Thoracic aorta (tissue), 2 donors: ENCODE measurements around the gene HSF5. TPM values are rescaled to one million over a fixed set of nuclear protein-coding genes. Genes with fewer than 3 reads are reported as not detected.

Source experiments
- ATAC-seq: fragments of 150-250 bp; one replicate; pipeline ENCODE4 v1.8.0; 2017; ENCODE audit warnings: low read depth; ENCODE audit not compliant: insufficient number of reproducible peaks, low FRiP score
- DNase-seq: peaks from one replicate; pipeline ENCODE4 v3.0.0-alpha.2; 2020; ENCODE audit warnings: low spot score
- H3K27ac ChIP-seq, 2 donors: fragments of 200-600 bp; sonication (generic); 1 replicate in 1 of 2; 2 replicates in 1 of 2; pipeline ENCODE4 v1.5.1; 2016; ENCODE audit warnings: mild to moderate bottlenecking in 2 of 2, moderate library complexity in 2 of 2
- H3K27me3 ChIP-seq: fragments of 200-600 bp; sonication (generic); replicated peaks from 2 replicates; pipeline ENCODE4 v1.6.0; 2016; ENCODE audit warnings: mild to moderate bottlenecking; ENCODE audit not compliant: insufficient read depth
- H3K36me3 ChIP-seq: fragments of 200-600 bp; sonication (generic); one replicate; pipeline ENCODE4 v1.5.1; 2016
- H3K4me1 ChIP-seq, 2 donors: fragments of 200-600 bp; sonication (generic); 1 replicate in 1 of 2; 2 replicates in 1 of 2; pipeline versions ENCODE4 v1.5.1 to v1.6.0; 2016; ENCODE audit warnings: low read depth in 2 of 2, mild to moderate bottlenecking in 1 of 2; ENCODE audit not compliant: control insufficient read depth in 1 of 2
- H3K4me3 ChIP-seq: fragments of 200-600 bp; sonication (generic); 2 replicates; pipeline ENCODE4 v1.5.1; 2016; ENCODE audit warnings: mild to moderate bottlenecking
- H3K9me3 ChIP-seq: fragments of 200-600 bp; sonication (generic); 2 replicates; pipeline ENCODE4 v1.5.1; 2016
- total RNA-seq, 2 donors: library from RNA; depleted of rRNA; stranded (reverse); fragments of >200 nt; gene quantifications; one replicate each; pipeline versions ENCODE4 v1.1.0 to v1.2.3, GENCODE V29; 2016
- TF ChIP-seq, protein P1 (sequence below): fragments of 200-600 bp; sonication (generic); IDR thresholded peaks from one replicate; pipeline ENCODE4 v1.5.1; 2019; ENCODE audit warnings: antibody characterized with exemption

The HSF5 gene
- total RNA-seq, 2 donors from 2014 or later = 0.14 TPM; not detected in 1

DNA sequence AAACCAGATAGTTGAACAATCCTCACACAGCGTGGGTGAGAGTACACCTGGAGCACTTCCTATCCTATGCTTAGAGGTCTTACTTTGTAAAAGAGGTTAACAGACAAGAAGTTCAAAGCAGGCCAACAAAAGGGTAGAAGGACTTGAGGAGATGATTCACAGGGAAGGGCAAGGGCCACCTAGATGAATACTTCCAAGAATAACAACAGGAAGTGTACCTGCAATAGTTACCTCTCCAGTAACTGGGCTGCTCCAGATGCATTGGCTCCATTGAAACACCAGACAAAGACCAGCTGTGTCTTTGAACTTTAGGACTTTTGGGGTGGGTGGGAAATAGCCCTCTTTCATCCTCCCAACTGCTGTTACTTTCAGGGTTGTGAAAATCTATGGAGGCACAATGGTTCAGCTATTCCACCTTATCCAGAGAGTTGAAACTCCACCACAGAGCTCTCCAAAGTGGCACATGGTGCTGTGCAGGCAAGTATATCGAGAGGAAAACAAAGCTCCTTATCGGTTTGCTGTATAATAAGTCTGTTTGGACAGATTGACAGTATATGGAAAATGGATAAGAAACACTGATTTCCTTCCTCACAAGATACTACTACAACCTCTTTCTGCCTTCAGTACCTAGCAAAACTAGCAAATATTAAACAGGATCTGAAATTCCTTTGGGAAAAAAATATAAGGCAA is 93.5 kb downstream of the HSF5 start:
- H3K36me3 ChIP-seq = no peaks in the 10 kb centered on the region
- H3K9me3 ChIP-seq = no peaks in the 10 kb centered on the region
- ATAC-seq (no peak), DNase-seq (no peak)
- H3K4me1 ChIP-seq = no peaks in the 10 kb centered on the region
- H3K27ac ChIP-seq = no peak overlapping the region
- no peak overlapping the region for H3K4me3 ChIP-seq
- H3K27me3 ChIP-seq = peaks cover 5% of the 10 kb centered on the region
- TF ChIP-seq, protein P1, sequence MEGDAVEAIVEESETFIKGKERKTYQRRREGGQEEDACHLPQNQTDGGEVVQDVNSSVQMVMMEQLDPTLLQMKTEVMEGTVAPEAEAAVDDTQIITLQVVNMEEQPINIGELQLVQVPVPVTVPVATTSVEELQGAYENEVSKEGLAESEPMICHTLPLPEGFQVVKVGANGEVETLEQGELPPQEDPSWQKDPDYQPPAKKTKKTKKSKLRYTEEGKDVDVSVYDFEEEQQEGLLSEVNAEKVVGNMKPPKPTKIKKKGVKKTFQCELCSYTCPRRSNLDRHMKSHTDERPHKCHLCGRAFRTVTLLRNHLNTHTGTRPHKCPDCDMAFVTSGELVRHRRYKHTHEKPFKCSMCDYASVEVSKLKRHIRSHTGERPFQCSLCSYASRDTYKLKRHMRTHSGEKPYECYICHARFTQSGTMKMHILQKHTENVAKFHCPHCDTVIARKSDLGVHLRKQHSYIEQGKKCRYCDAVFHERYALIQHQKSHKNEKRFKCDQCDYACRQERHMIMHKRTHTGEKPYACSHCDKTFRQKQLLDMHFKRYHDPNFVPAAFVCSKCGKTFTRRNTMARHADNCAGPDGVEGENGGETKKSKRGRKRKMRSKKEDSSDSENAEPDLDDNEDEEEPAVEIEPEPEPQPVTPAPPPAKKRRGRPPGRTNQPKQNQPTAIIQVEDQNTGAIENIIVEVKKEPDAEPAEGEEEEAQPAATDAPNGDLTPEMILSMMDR = no peak

DNA sequence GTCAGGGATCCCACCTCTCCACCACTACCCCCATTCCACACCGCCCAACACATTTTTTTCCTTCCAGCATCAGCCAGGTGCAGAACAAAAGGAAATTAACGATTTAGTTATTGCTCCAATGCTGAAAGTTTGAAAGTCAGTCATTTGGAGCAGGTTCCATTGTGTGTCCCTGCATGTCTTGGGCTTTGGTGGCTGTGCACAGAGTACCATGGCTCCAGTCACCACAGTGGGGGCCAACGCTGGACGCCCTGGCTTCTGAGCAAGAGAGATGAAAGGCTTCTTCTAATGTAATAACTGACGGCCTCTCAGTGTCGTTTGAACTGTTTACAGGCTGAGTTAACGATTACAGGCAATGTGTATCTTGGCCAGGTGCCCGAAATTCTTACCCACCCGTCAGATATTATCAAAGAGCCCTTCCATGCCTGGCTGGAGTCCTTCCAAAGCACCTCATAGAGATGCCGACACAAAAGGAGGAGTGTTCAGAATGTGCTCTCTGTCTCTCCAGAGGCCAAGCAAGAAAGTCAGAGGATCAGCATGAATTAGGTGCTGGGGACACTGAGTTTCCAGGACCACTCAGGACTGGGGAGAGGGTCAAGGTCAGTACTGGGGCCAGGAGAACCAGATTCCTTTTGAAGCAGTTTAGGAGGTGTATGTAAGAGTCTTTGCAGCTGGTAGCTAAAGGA is 96.8 kb downstream of the HSF5 start:
- DNase-seq = no peak
- TF ChIP-seq, protein P1 = no peak
- H3K27ac ChIP-seq = no peak overlapping the region
- no peaks in the 10 kb centered on the region for H3K9me3 ChIP-seq
- no peaks in the 10 kb centered on the region for H3K4me1 ChIP-seq
- ATAC-seq = no peak
- no peak overlapping the region for H3K4me3 ChIP-seq
- no peaks in the 10 kb centered on the region for H3K36me3 ChIP-seq
- peaks cover 5% of the 10 kb centered on the region for H3K27me3 ChIP-seq

DNA sequence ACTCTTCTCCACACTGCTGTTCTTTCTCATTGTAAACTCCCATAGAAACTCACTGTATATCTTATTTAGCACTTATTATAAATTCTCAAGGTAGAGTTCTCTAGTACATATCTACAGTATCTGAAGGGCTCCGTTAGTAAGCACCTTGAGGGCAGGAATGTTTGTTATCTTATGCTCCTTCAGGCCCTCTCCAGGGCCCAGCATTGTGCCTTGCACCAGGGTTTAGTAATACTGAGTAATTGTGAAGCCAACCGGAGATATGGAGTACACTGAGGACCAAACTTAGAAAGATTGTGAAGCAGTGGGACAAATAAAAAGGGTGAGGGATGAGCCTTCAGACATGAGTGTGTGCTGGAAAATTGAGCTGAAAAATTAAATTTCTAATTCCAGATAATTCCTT is 97.3 kb downstream of the HSF5 start:
- no peaks in the 10 kb centered on the region for H3K4me1 ChIP-seq
- TF ChIP-seq, protein P1 = no peak
- DNase-seq (no peak), ATAC-seq (no peak)
- peaks cover 5% of the 10 kb centered on the region for H3K27me3 ChIP-seq
- no peak overlapping the region for H3K4me3 ChIP-seq
- no peak overlapping the region for H3K27ac ChIP-seq
- no peaks in the 10 kb centered on the region for H3K9me3 ChIP-seq
- no peaks in the 10 kb centered on the region for H3K36me3 ChIP-seq

DNA sequence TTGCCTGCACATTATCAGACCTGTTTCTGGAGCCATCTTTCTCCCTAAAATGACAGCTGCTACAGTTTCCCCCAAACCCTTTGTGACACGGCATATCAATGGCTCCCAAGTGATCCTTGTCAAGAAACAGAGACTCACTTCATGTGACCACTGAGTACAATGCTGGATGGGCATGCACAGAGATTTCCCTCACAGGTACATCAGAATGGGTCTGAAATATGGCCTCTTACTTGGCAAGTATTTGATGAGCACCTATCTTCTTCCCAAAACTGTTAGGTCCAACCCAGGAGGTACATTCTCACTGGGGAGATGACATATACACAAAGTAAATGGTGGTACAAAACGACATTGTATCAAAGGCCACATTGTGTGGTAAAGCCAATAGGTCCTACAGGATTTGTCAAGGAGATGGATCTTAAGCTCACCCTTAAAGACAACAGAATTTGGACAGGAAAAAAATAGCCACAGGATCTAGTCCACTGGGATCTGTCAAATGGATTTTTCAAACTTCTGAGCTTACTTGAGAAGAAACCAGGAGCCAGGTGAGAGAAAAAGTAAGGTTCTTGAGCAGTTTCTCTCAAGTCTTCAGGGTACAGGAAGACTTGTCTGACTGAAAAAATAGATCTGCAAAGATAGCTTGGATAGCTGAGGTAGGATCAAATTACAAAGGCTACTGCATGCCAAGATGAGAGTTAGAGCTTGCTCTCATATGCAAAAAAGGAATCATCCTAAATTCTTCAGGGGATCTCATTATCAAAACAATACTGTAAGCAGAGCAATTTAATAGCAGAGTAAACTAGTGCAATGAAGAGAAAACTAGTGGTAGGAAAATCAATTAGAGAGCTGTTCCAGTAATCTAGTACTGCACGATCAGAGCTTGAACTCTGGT is 99.7 kb downstream of the HSF5 start:
- TF ChIP-seq, protein P1 = no peak
- H3K9me3 ChIP-seq = no peaks in the 10 kb centered on the region
- no peaks in the 10 kb centered on the region for H3K36me3 ChIP-seq
- H3K4me1 ChIP-seq = no peaks in the 10 kb centered on the region
- no peak overlapping the region for H3K4me3 ChIP-seq
- ATAC-seq (no peak), DNase-seq (no peak)
- no peaks in the 10 kb centered on the region for H3K27me3 ChIP-seq
- no peak overlapping the region for H3K27ac ChIP-seq

DNA sequence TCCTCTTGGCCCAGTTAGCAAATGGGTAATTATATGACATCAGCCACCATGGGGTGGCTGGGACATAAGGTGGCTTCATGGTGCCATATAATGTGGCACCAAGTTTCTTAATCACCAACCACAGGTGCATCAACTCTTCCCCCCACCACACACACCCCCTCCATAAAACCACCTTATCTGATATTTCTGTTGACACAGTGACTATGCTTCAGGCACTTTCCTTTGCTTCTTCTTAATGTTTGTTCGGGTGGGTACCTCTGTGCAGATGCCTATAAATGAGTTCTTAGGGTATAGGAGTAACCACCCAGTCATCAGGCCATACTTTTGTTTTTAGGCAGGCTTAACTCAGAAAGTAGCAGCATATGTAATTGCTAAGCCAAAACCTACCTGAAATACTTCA is 100.4 kb downstream of the HSF5 start:
- no peaks in the 10 kb centered on the region for H3K4me1 ChIP-seq
- DNase-seq (no peak), ATAC-seq (no peak)
- H3K27ac ChIP-seq = no peak overlapping the region
- no peaks in the 10 kb centered on the region for H3K27me3 ChIP-seq
- H3K4me3 ChIP-seq = no peak overlapping the region
- H3K36me3 ChIP-seq = no peaks in the 10 kb centered on the region
- TF ChIP-seq, protein P1 = no peak
- no peaks in the 10 kb centered on the region for H3K9me3 ChIP-seq
